ENCODE measurements around the gene ATXN10.

Gene ATXN10

GRCh38 chr22:45692549-45692948 is 20.9 kb downstream of the ATXN10 start:
- Histone ChIP-seq H3K9me3 (ENCODE audit: control insufficient read depth in 2 of 2, low read length in 2 of 2) (no peaks in the 10 kb centered on the region), H3K27ac (ENCODE audit: low read length) (no peak overlapping the region), H3K36me3 (ENCODE audit: control insufficient read depth in 2 of 2, insufficient read depth in 2 of 2, low read length in 2 of 2) (peaks cover 15 to 21% of the 10 kb centered on the region in 2 donors), H3K4me1 (ENCODE audit: control insufficient read depth, insufficient read depth, low read length) (no peaks in the 10 kb centered on the region), H3K27me3 (ENCODE audit: control insufficient read depth in 1 of 2, insufficient read depth in 2 of 2, low read length in 2 of 2) (no peaks in the 10 kb centered on the region), H3K4me3 (ENCODE audit: low read length in 2 of 2) (no peak overlapping the region), H3K9ac (ENCODE audit: low read length in 2 of 2) (no peak overlapping the region)

GRCh38 chr22:45693835-45694234 is 22.2 kb downstream of the ATXN10 start:
- Histone ChIP-seq H3K27me3 (ENCODE audit: control insufficient read depth in 1 of 2, insufficient read depth in 2 of 2, low read length in 2 of 2) (no peaks in the 10 kb centered on the region), H3K36me3 (ENCODE audit: control insufficient read depth in 2 of 2, insufficient read depth in 2 of 2, low read length in 2 of 2) (peaks cover 20 to 25% of the 10 kb centered on the region in 2 donors), H3K27ac (ENCODE audit: low read length) (no peak overlapping the region)

GRCh38 chr22:45696227-45696626 is 24.6 kb downstream of the ATXN10 start:
- H3K4me1 ChIP-seq (ENCODE audit: control insufficient read depth, insufficient read depth, low read length): no peaks in the 10 kb centered on the region
- no peak overlapping the region for H3K27ac ChIP-seq (ENCODE audit: low read length)
- no peak overlapping the region for H3K4me3 ChIP-seq (ENCODE audit: low read length in 2 of 2)
- H3K9me3 ChIP-seq (ENCODE audit: control insufficient read depth in 2 of 2, low read length in 2 of 2): no peaks in the 10 kb centered on the region
- H3K27me3 ChIP-seq (ENCODE audit: control insufficient read depth in 1 of 2, insufficient read depth in 2 of 2, low read length in 2 of 2): no peaks in the 10 kb centered on the region
- peaks cover 17 to 19% of the 10 kb centered on the region in 2 donors for H3K36me3 ChIP-seq (ENCODE audit: control insufficient read depth in 2 of 2, insufficient read depth in 2 of 2, low read length in 2 of 2)
- H3K9ac ChIP-seq (ENCODE audit: low read length in 2 of 2): no peak overlapping the region

More at GRCh38 chr22:45693835-45694234, 22.2 kb downstream of the ATXN10 start:
- no peak overlapping the region for H3K4me3 ChIP-seq (ENCODE audit: low read length in 2 of 2)
- no peaks in the 10 kb centered on the region for H3K9me3 ChIP-seq (ENCODE audit: control insufficient read depth in 2 of 2, low read length in 2 of 2)
- no peaks in the 10 kb centered on the region for H3K4me1 ChIP-seq (ENCODE audit: control insufficient read depth, insufficient read depth, low read length)
- no peak overlapping the region for H3K9ac ChIP-seq (ENCODE audit: low read length in 2 of 2)

- H3K4me3 ChIP-seq (ENCODE audit: low read length in 2 of 2): no peak overlapping the region
- peaks cover 19 to 20% of the 10 kb centered on the region in 2 donors for H3K36me3 ChIP-seq (ENCODE audit: control insufficient read depth in 2 of 2, insufficient read depth in 2 of 2, low read length in 2 of 2)
- H3K4me1 ChIP-seq (ENCODE audit: control insufficient read depth, insufficient read depth, low read length): no peaks in the 10 kb centered on the region
- no peaks in the 10 kb centered on the region for H3K9me3 ChIP-seq (ENCODE audit: control insufficient read depth in 2 of 2, low read length in 2 of 2)
- no peak overlapping the region for H3K9ac ChIP-seq (ENCODE audit: low read length in 2 of 2)
- no peak overlapping the region for H3K27ac ChIP-seq (ENCODE audit: low read length)
- H3K27me3 ChIP-seq (ENCODE audit: control insufficient read depth in 1 of 2, insufficient read depth in 2 of 2, low read length in 2 of 2): no peaks in the 10 kb centered on the region
Observed at GRCh38 chr22:45698094-45698493, 26.5 kb downstream of the ATXN10 start.

- Histone ChIP-seq H3K36me3 (ENCODE audit: control insufficient read depth in 2 of 2, insufficient read depth in 2 of 2, low read length in 2 of 2) (peaks cover 15 to 17% of the 10 kb centered on the region in 2 donors), H3K9me3 (ENCODE audit: control insufficient read depth in 2 of 2, low read length in 2 of 2) (no peaks in the 10 kb centered on the region), H3K27me3 (ENCODE audit: control insufficient read depth in 1 of 2, insufficient read depth in 2 of 2, low read length in 2 of 2) (no peaks in the 10 kb centered on the region), H3K4me3 (ENCODE audit: low read length in 2 of 2) (no peak overlapping the region), H3K4me1 (ENCODE audit: control insufficient read depth, insufficient read depth, low read length) (no peaks in the 10 kb centered on the region), H3K27ac (ENCODE audit: low read length) (no peak overlapping the region), H3K9ac (ENCODE audit: low read length in 2 of 2) (no peak overlapping the region)
Observed at GRCh38 chr22:45702981-45703380, 31.3 kb downstream of the ATXN10 start.

GRCh38 chr22:45703758-45704157 is 32.1 kb downstream of the ATXN10 start:
- no peaks in the 10 kb centered on the region for H3K9me3 ChIP-seq (ENCODE audit: control insufficient read depth in 2 of 2, low read length in 2 of 2)
- H3K27me3 ChIP-seq (ENCODE audit: control insufficient read depth in 1 of 2, insufficient read depth in 2 of 2, low read length in 2 of 2): no peaks in the 10 kb centered on the region
- no peak overlapping the region for H3K27ac ChIP-seq (ENCODE audit: low read length)
- no peak overlapping the region for H3K4me3 ChIP-seq (ENCODE audit: low read length in 2 of 2)
- peaks cover 2% of the 10 kb centered on the region for H3K4me1 ChIP-seq (ENCODE audit: control insufficient read depth, insufficient read depth, low read length)
- H3K36me3 ChIP-seq (ENCODE audit: control insufficient read depth in 2 of 2, insufficient read depth in 2 of 2, low read length in 2 of 2): peaks cover 13 to 16% of the 10 kb centered on the region in 2 donors
- H3K9ac ChIP-seq (ENCODE audit: low read length in 2 of 2): no peak overlapping the region

GRCh38 chr22:45704648-45705047 is 33.0 kb downstream of the ATXN10 start:
- Histone ChIP-seq H3K4me3 (ENCODE audit: low read length in 2 of 2) (no peak overlapping the region), H3K27ac (ENCODE audit: low read length) (no peak overlapping the region), H3K36me3 (ENCODE audit: control insufficient read depth in 2 of 2, insufficient read depth in 2 of 2, low read length in 2 of 2) (peaks cover 13 to 16% of the 10 kb centered on the region in 2 donors), H3K27me3 (ENCODE audit: control insufficient read depth in 1 of 2, insufficient read depth in 2 of 2, low read length in 2 of 2) (no peaks in the 10 kb centered on the region), H3K9me3 (ENCODE audit: control insufficient read depth in 2 of 2, low read length in 2 of 2) (no peaks in the 10 kb centered on the region), H3K4me1 (ENCODE audit: control insufficient read depth, insufficient read depth, low read length) (peaks cover 2% of the 10 kb centered on the region), H3K9ac (ENCODE audit: low read length in 2 of 2) (no peak overlapping the region)

GRCh38 chr22:45707605-45708004 is 36.0 kb downstream of the ATXN10 start:
- Histone ChIP-seq H3K36me3 (ENCODE audit: control insufficient read depth in 2 of 2, insufficient read depth in 2 of 2, low read length in 2 of 2) (peaks cover 12 to 14% of the 10 kb centered on the region in 2 donors), H3K9me3 (ENCODE audit: control insufficient read depth in 2 of 2, low read length in 2 of 2) (no peaks in the 10 kb centered on the region), H3K27ac (ENCODE audit: low read length) (no peak overlapping the region), H3K4me1 (ENCODE audit: control insufficient read depth, insufficient read depth, low read length) (peaks cover 2% of the 10 kb centered on the region), H3K27me3 (ENCODE audit: control insufficient read depth in 1 of 2, insufficient read depth in 2 of 2, low read length in 2 of 2) (no peaks in the 10 kb centered on the region), H3K9ac (ENCODE audit: low read length in 2 of 2) (no peak overlapping the region), H3K4me3 (ENCODE audit: low read length in 2 of 2) (no peak overlapping the region)

GRCh38 chr22:45708145-45708544 is 36.5 kb downstream of the ATXN10 start:
- peaks cover 2% of the 10 kb centered on the region for H3K4me1 ChIP-seq (ENCODE audit: control insufficient read depth, insufficient read depth, low read length)
- H3K36me3 ChIP-seq (ENCODE audit: control insufficient read depth in 2 of 2, insufficient read depth in 2 of 2, low read length in 2 of 2): peaks cover 7 to 10% of the 10 kb centered on the region in 2 donors
- no peak overlapping the region for H3K9ac ChIP-seq (ENCODE audit: low read length in 2 of 2)
- no peaks in the 10 kb centered on the region for H3K27me3 ChIP-seq (ENCODE audit: control insufficient read depth in 1 of 2, insufficient read depth in 2 of 2, low read length in 2 of 2)
- H3K9me3 ChIP-seq (ENCODE audit: control insufficient read depth in 2 of 2, low read length in 2 of 2): no peaks in the 10 kb centered on the region
- no peak overlapping the region for H3K4me3 ChIP-seq (ENCODE audit: low read length in 2 of 2)
- no peak overlapping the region for H3K27ac ChIP-seq (ENCODE audit: low read length)

GRCh38 chr22:45709060-45709739 is 37.6 kb downstream of the ATXN10 start:
- H3K4me3 ChIP-seq (ENCODE audit: low read length in 2 of 2): no peak overlapping the region
- H3K4me1 ChIP-seq (ENCODE audit: control insufficient read depth, insufficient read depth, low read length): peaks cover 2% of the 10 kb centered on the region
- H3K9me3 ChIP-seq (ENCODE audit: control insufficient read depth in 2 of 2, low read length in 2 of 2): no peaks in the 10 kb centered on the region
- H3K27ac ChIP-seq (ENCODE audit: low read length): no peak overlapping the region
- H3K36me3 ChIP-seq (ENCODE audit: control insufficient read depth in 2 of 2, insufficient read depth in 2 of 2, low read length in 2 of 2): peaks cover 0 to 2% of the 10 kb centered on the region in 2 donors
- H3K27me3 ChIP-seq (ENCODE audit: control insufficient read depth in 1 of 2, insufficient read depth in 2 of 2, low read length in 2 of 2): no peaks in the 10 kb centered on the region
- H3K9ac ChIP-seq (ENCODE audit: low read length in 2 of 2): no peak overlapping the region

- H3K4me3 ChIP-seq (ENCODE audit: low read length in 2 of 2): no peak overlapping the region
- no peak overlapping the region for H3K27ac ChIP-seq (ENCODE audit: low read length)
- peaks cover 0 to 4% of the 10 kb centered on the region in 2 donors for H3K36me3 ChIP-seq (ENCODE audit: control insufficient read depth in 2 of 2, insufficient read depth in 2 of 2, low read length in 2 of 2)
- peaks cover 2% of the 10 kb centered on the region for H3K4me1 ChIP-seq (ENCODE audit: control insufficient read depth, insufficient read depth, low read length)
- no peaks in the 10 kb centered on the region for H3K9me3 ChIP-seq (ENCODE audit: control insufficient read depth in 2 of 2, low read length in 2 of 2)
- no peak overlapping the region for H3K9ac ChIP-seq (ENCODE audit: low read length in 2 of 2)
- H3K27me3 ChIP-seq (ENCODE audit: control insufficient read depth in 1 of 2, insufficient read depth in 2 of 2, low read length in 2 of 2): no peaks in the 10 kb centered on the region
Observed at GRCh38 chr22:45709866-45710265, 38.2 kb downstream of the ATXN10 start.

All from stomach smooth muscle (tissue), 2 donors.